ENCODE measurements around the gene HAUS7. TPM values are rescaled to one million over a fixed set of nuclear protein-coding genes. Genes with fewer than 3 reads are reported as not detected.

Gene HAUS7
- total RNA-seq, 1 experiment from 2014 or later = 28.9 TPM

DNA sequence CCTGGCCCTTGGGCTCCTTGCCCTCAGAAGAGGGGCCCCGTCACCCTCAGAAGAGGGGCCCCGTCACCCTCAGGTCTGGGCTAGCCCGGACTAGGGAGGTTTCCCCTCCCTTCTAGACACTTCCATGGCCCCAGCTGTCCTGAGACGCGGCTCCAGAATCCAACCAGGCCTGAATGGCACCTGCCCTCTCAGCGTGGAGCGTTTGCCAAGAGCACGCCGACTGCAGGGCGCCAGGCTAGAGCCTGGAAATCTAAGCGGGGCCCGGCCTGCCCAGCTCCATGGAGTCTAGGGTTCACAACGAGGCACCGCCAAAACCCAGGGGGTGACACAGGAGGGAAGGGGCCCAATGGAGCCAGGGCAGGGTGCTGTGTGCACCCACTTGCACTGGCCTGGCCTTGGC lies 39.2 kb upstream of the HAUS7 start:
- Histone ChIP-seq H3K4me1 (ENCODE audit: control insufficient read depth in 1 of 2, insufficient read depth in 2 of 2, low read length in 2 of 2) (peaks cover 0 to 5% of the 10 kb centered on the region in 2 experiments; a peak in 1 of 4 replicates), H2AFZ (ENCODE audit: low read depth, low read length, poor library complexity, severe bottlenecking) (no peak overlapping the region), H3K9ac (ENCODE audit: low read length) (no peak overlapping the region), H3K27me3 (ENCODE audit: insufficient read depth, low read length) (no peaks in the 10 kb centered on the region), H3K36me3 (ENCODE audit: control insufficient read depth in 1 of 2, insufficient read depth in 2 of 2, low read length in 2 of 2) (no peaks in the 10 kb centered on the region), H3K9me2 (ENCODE audit: insufficient read depth) (no peaks in the 10 kb centered on the region), H3K27ac (ENCODE audit: low read depth, low read length) (no peak overlapping the region), H4K20me1 (ENCODE audit: insufficient read depth) (no peaks in the 10 kb centered on the region), H3K79me2 (ENCODE audit: insufficient read depth, low read length) (no peaks in the 10 kb centered on the region), H3K4me2 (ENCODE audit: low read length) (no peak overlapping the region), H3K9me3 (ENCODE audit: control insufficient read depth in 1 of 2, insufficient read depth in 1 of 2, low read depth in 1 of 2, low read length in 2 of 2) (no peaks in the 10 kb centered on the region), H3K4me3 (replicated peaks in 1 of 2; ENCODE audit: low read depth in 1 of 2, low read length in 2 of 2) (no peak overlapping the region)
- CTCF ChIA-PET = no interaction called here
- intact Hi-C loops (cut with micrococcal nuclease) = loop anchor here (10.0 kb wide), 1 partner anchor 475 kb away; no protein-coding TSS in a partner anchor
- no TSS peak for BruUV-seq (replicated peaks)
- POLR2A ChIA-PET = no interaction called here
- RAD21 ChIA-PET (ENCODE audit: low non-redundant PET in 1 of 2, low total read pairs in 2 of 2, uncharacterized antibody in 2 of 2, unreplicated experiment in 2 of 2) = no interaction called here
- no peak for ATAC-seq
- TF ChIP-seq RAD21 (IDR thresholded peaks at IDR 0.05; ENCODE audit: low read depth) (no peak), SP1 (IDR thresholded peaks at IDR 0.05; ENCODE audit: low read depth) (no peak), POLR2A (IDR thresholded peaks at IDR 0.05; ENCODE audit: borderline replicate concordance, extremely low read depth, insufficient read depth, insufficient read length) (no peak), SRF (IDR thresholded peaks at IDR 0.05; ENCODE audit: low read depth) (no peak)
- TF ChIP-seq, protein P1, sequence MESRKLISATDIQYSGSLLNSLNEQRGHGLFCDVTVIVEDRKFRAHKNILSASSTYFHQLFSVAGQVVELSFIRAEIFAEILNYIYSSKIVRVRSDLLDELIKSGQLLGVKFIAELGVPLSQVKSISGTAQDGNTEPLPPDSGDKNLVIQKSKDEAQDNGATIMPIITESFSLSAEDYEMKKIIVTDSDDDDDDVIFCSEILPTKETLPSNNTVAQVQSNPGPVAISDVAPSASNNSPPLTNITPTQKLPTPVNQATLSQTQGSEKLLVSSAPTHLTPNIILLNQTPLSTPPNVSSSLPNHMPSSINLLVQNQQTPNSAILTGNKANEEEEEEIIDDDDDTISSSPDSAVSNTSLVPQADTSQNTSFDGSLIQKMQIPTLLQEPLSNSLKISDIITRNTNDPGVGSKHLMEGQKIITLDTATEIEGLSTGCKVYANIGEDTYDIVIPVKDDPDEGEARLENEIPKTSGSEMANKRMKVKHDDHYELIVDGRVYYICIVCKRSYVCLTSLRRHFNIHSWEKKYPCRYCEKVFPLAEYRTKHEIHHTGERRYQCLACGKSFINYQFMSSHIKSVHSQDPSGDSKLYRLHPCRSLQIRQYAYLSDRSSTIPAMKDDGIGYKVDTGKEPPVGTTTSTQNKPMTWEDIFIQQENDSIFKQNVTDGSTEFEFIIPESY (IDR thresholded peaks at IDR 0.05; ENCODE audit: extremely low read depth, insufficient replicate concordance, low read length) = no peak
- no peak for DNase-seq (ENCODE audit: low read depth, low spot score)

GRCh38 chrX:153507484-153508178 lies 37.3 kb upstream of the HAUS7 start:
- H3K9me3 ChIP-seq (ENCODE audit: control insufficient read depth in 1 of 2, insufficient read depth in 1 of 2, low read depth in 1 of 2, low read length in 2 of 2) = no peaks in the 10 kb centered on the region
- H3K27me3 ChIP-seq (ENCODE audit: insufficient read depth, low read length) = no peaks in the 10 kb centered on the region
- H3K79me2 ChIP-seq (ENCODE audit: insufficient read depth, low read length) = no peaks in the 10 kb centered on the region
- H3K9ac ChIP-seq (ENCODE audit: low read length) = no peak overlapping the region
- no peak for TF ChIP-seq ZFX (IDR thresholded peaks at IDR 0.05)
- TF ChIP-seq, protein P2, sequence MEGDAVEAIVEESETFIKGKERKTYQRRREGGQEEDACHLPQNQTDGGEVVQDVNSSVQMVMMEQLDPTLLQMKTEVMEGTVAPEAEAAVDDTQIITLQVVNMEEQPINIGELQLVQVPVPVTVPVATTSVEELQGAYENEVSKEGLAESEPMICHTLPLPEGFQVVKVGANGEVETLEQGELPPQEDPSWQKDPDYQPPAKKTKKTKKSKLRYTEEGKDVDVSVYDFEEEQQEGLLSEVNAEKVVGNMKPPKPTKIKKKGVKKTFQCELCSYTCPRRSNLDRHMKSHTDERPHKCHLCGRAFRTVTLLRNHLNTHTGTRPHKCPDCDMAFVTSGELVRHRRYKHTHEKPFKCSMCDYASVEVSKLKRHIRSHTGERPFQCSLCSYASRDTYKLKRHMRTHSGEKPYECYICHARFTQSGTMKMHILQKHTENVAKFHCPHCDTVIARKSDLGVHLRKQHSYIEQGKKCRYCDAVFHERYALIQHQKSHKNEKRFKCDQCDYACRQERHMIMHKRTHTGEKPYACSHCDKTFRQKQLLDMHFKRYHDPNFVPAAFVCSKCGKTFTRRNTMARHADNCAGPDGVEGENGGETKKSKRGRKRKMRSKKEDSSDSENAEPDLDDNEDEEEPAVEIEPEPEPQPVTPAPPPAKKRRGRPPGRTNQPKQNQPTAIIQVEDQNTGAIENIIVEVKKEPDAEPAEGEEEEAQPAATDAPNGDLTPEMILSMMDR (IDR thresholded peaks at IDR 0.05 in 2 of 3, conservative IDR thresholded peaks at IDR 0.05 in 1 of 3; ENCODE audit: borderline replicate concordance in 1 of 3, insufficient read depth in 1 of 3, low read depth in 2 of 3, low read length in 2 of 3) = peak in 2 of 3 experiments; percentile 69 to 71; a peak in 4 of 6 replicates
- no peak overlapping the region for H3K4me3 ChIP-seq (replicated peaks in 1 of 2; ENCODE audit: low read depth in 1 of 2, low read length in 2 of 2)
- ChIA-PET RAD21 (ENCODE audit: low non-redundant PET in 1 of 2, low total read pairs in 2 of 2, uncharacterized antibody in 2 of 2, unreplicated experiment in 2 of 2) (interaction anchor here in 1 of 2 experiments (1.2 kb wide), 1 partner anchor 36 kb away, joined by 12 read pairs; no protein-coding TSS in a partner anchor), POLR2A (no interaction called here), CTCF (interaction anchor here (1.1 to 2.2 kb wide), 3 partner anchors 36 to 475 kb away, joined by 7 to 15 read pairs (median 7); partner anchors contain the start of gene HAUS7)
- H3K27ac ChIP-seq (ENCODE audit: low read depth, low read length) = no peak overlapping the region; the same call in 1 of the 2 replicates
- DNase-seq (ENCODE audit: low read depth, low spot score) (peak; percentile 26), ATAC-seq (peak; percentile 98)
- no peaks in the 10 kb centered on the region for H4K20me1 ChIP-seq (ENCODE audit: insufficient read depth)
- no TSS peak for BruUV-seq (replicated peaks)
- H3K9me2 ChIP-seq (ENCODE audit: insufficient read depth) = no peaks in the 10 kb centered on the region
- no peak overlapping the region for H2AFZ ChIP-seq (ENCODE audit: low read depth, low read length, poor library complexity, severe bottlenecking)
- H3K36me3 ChIP-seq (ENCODE audit: control insufficient read depth in 1 of 2, insufficient read depth in 2 of 2, low read length in 2 of 2) = no peaks in the 10 kb centered on the region
- H3K4me2 ChIP-seq (ENCODE audit: low read length) = peak overlapping the region; percentile 45
- peaks cover 0 to 5% of the 10 kb centered on the region in 2 experiments; a peak in 1 of 4 replicates for H3K4me1 ChIP-seq (ENCODE audit: control insufficient read depth in 1 of 2, insufficient read depth in 2 of 2, low read length in 2 of 2)
- intact Hi-C loops (cut with micrococcal nuclease) = loop anchor here (1.0 to 10.0 kb wide), 2 partner anchors 46 to 473 kb away; no protein-coding TSS in a partner anchor

All from HCT116 (cell line).